ENCODE results near the gene CCDC38. TPM values are rescaled to one million over a fixed set of nuclear protein-coding genes. Genes with fewer than 3 reads are reported as not detected.

The CCDC38 gene
- polyA plus RNA-seq, 1 donor = 0.36 TPM

DNA sequence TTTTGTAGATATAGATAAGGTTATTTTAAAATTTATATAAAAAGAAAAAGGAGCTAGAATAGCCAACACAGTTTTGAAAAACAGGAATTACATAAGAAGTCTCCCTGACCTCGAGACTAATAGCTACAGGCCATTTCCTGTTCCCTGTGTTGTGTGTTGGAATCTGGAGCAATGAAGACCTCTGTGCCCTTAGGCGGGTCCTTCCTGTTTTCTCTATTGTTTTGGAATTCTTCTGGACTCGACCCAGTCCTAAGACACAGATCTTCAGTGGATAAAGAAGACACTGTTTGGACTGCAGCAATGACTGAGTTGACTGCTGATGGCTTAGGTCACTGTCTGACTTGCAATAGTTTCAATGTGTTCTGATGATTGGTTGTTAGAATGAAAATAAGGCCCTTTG lies 57.4 kb downstream of the CCDC38 start:
- Histone ChIP-seq H3K9me3 (ENCODE audit: control insufficient read depth, low read depth, low read length) (no peaks in the 10 kb centered on the region), H3K27me3 (ENCODE audit: control insufficient read depth, insufficient read depth, low read length) (no peaks in the 10 kb centered on the region), H3K27ac (ENCODE audit: low read length) (no peak overlapping the region), H3K4me1 (ENCODE audit: control insufficient read depth, insufficient read depth, low read length) (no peaks in the 10 kb centered on the region), H3K36me3 (ENCODE audit: control insufficient read depth, insufficient read depth, low read length) (no peaks in the 10 kb centered on the region), H3K4me3 (ENCODE audit: low read length) (no peak overlapping the region)
- no peak for DNase-seq
- 100% methylated on average over 1 of the region's 3 CpGs for WGBS (ENCODE audit: insufficient coverage, low lambda C conversion rate)

DNA sequence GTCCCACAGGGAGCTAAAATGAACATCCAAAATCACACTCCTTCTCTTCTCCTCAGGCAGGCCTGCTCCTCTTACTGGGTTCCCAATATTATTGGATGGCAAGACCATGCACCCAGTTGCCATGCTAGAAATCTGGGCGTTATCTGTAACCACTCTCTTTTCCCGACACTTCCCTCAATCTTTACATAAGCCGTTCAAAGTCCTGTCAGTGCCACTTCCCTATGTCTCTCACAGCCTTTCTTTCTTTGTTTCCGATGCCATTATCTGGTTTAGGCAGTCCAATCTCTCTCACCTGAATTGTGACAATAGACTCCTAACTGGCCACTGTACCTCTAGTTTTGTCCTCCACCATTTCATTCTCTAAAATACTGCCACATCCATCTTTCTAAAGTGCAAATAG lies 59.5 kb downstream of the CCDC38 start:
- WGBS (ENCODE audit: insufficient coverage, low lambda C conversion rate) = 26% methylated on average over 4 of the region's 4 CpGs
- H3K27ac ChIP-seq (ENCODE audit: low read length) = no peak overlapping the region
- H3K9me3 ChIP-seq (ENCODE audit: control insufficient read depth, low read depth, low read length) = no peaks in the 10 kb centered on the region
- H3K27me3 ChIP-seq (ENCODE audit: control insufficient read depth, insufficient read depth, low read length) = no peaks in the 10 kb centered on the region
- H3K4me1 ChIP-seq (ENCODE audit: control insufficient read depth, insufficient read depth, low read length) = no peaks in the 10 kb centered on the region
- DNase-seq = peak in 1 of 2 donors; percentile 41
- H3K4me3 ChIP-seq (ENCODE audit: low read length) = no peak overlapping the region
- H3K36me3 ChIP-seq (ENCODE audit: control insufficient read depth, insufficient read depth, low read length) = no peaks in the 10 kb centered on the region

DNA sequence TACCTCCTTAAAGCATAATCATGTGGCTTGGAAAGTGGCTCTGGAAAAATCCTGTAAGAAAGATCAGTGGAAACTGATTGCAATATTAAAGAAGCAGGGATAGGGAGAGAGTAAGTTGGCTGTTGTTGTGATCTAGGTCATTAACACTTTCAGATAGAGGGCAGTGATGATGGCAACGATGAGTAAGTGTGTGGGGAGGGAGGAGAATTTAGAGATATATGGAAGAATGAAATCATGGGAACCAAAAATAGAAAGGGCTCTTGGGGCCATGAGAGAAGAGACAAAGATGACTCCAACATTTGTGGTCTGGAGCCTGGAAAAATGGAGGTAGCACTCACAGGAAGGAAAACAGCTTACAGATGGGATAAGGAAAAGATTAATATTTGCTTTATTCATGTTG lies 60.3 kb downstream of the CCDC38 start:
- Histone ChIP-seq H3K9me3 (ENCODE audit: control insufficient read depth, low read depth, low read length) (no peaks in the 10 kb centered on the region), H3K27me3 (ENCODE audit: control insufficient read depth, insufficient read depth, low read length) (no peaks in the 10 kb centered on the region), H3K4me3 (ENCODE audit: low read length) (no peak overlapping the region), H3K36me3 (ENCODE audit: control insufficient read depth, insufficient read depth, low read length) (no peaks in the 10 kb centered on the region), H3K4me1 (ENCODE audit: control insufficient read depth, insufficient read depth, low read length) (no peaks in the 10 kb centered on the region), H3K27ac (ENCODE audit: low read length) (no peak overlapping the region)
- no peak for DNase-seq
- 83% methylated on average over 1 of the region's 1 CpG for WGBS (ENCODE audit: insufficient coverage, low lambda C conversion rate)

DNA sequence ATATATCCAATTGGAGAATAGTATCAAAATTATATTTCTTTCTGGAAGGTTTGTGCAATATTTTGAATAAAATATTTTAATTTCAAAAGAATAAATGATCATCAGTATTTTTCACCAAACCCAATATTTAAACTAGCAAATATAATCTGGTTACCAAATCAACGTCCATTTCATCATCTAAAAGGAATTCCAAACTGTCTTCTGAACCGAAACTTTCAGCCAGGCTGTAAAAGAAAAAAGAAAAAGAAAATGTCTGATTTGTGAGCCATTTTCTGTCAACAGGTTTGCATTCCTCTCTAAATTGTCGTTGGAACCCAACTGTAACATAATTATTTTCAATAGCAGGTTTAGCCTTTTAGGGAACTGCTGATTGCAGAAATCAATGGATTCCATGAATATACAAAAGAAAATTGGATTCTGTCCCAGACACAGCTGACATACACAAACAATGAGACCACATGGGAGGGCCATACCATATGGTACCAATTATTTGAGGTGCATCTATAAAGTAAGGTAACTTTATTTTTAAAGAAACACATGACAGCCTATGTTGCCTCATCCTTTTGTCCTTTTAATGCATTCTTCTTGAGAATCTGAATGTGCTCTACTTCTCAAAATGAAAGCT lies 61.0 kb downstream of the CCDC38 start:
- WGBS (ENCODE audit: insufficient coverage, low lambda C conversion rate) = 83% methylated on average over 2 of the region's 3 CpGs
- Histone ChIP-seq H3K36me3 (ENCODE audit: control insufficient read depth, insufficient read depth, low read length) (no peaks in the 10 kb centered on the region), H3K27me3 (ENCODE audit: control insufficient read depth, insufficient read depth, low read length) (no peaks in the 10 kb centered on the region), H3K9me3 (ENCODE audit: control insufficient read depth, low read depth, low read length) (no peaks in the 10 kb centered on the region), H3K4me3 (ENCODE audit: low read length) (no peak overlapping the region), H3K27ac (ENCODE audit: low read length) (no peak overlapping the region), H3K4me1 (ENCODE audit: control insufficient read depth, insufficient read depth, low read length) (no peaks in the 10 kb centered on the region)
- no peak for DNase-seq

DNA sequence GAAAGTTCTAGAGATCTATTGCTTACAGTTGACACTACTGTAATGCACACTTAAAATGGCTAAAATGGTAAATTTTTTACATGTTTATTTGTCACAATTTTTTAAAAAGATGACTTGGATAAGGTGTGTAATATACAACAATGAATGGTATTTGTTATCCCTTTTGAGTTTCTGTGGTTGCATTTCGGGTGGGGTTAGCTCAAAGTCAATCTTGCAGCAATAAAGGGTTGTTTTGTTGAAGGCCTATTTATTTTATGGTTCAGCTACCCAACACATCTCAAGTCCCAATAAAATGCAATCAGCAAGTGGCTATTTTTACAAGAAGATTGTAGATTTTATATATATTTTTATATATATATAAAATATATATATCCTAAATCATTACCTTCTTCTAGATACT lies 61.5 kb downstream of the CCDC38 start:
- no peaks in the 10 kb centered on the region for H3K9me3 ChIP-seq (ENCODE audit: control insufficient read depth, low read depth, low read length)
- DNase-seq = no peak
- no peaks in the 10 kb centered on the region for H3K36me3 ChIP-seq (ENCODE audit: control insufficient read depth, insufficient read depth, low read length)
- no CpG with 5 or more reads among the region's 1 CpG for WGBS (ENCODE audit: insufficient coverage, low lambda C conversion rate)
- no peak overlapping the region for H3K27ac ChIP-seq (ENCODE audit: low read length)
- no peaks in the 10 kb centered on the region for H3K4me1 ChIP-seq (ENCODE audit: control insufficient read depth, insufficient read depth, low read length)
- H3K4me3 ChIP-seq (ENCODE audit: low read length) = no peak overlapping the region
- no peaks in the 10 kb centered on the region for H3K27me3 ChIP-seq (ENCODE audit: control insufficient read depth, insufficient read depth, low read length)

DNA sequence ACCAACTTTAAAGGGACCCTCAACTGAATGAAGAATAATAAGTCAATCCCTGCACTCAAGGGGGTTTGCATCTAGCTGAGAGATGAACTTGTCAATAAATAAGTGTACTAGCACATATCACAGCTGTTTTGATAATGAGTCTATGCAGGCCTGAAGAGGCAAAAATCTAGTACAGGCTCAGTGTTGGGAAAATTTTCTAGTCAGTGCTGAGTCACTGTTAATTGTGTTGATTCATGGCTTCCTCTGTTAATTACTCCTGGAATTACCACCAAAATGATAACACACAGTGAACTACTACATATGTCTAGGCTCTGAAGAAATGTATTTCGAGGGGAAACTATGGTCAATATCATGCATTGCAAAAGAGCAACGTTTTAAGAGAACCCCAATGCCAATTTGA lies 64.8 kb downstream of the CCDC38 start:
- no peaks in the 10 kb centered on the region for H3K9me3 ChIP-seq (ENCODE audit: control insufficient read depth, low read depth, low read length)
- H3K4me3 ChIP-seq (ENCODE audit: low read length) = no peak overlapping the region
- H3K27me3 ChIP-seq (ENCODE audit: control insufficient read depth, insufficient read depth, low read length) = no peaks in the 10 kb centered on the region
- 100% methylated on average over 1 of the region's 2 CpGs for WGBS (ENCODE audit: insufficient coverage, low lambda C conversion rate)
- no peaks in the 10 kb centered on the region for H3K36me3 ChIP-seq (ENCODE audit: control insufficient read depth, insufficient read depth, low read length)
- H3K4me1 ChIP-seq (ENCODE audit: control insufficient read depth, insufficient read depth, low read length) = no peaks in the 10 kb centered on the region
- no peak overlapping the region for H3K27ac ChIP-seq (ENCODE audit: low read length)
- DNase-seq = no peak

DNA sequence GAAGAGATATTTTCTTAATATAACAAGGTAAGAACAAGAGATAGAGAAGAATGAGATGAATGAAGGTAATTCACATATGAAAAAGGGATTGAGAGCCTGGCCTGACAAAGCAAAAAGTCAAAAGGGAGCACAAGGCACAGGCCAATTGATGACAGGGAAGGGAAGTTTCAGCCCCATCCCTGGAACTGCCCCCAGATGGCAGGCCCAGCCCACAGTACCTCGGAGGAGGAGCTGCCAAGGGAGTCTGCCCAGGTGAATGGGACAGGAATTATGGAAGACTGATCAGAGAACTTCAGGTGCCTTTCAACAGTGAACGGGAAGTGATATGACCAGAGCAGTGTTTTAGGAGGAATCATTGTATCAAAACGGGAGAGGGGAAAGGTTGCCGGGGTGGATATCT lies 68.0 kb downstream of the CCDC38 start:
- WGBS (ENCODE audit: insufficient coverage, low lambda C conversion rate) = 60% methylated on average over 2 of the region's 4 CpGs
- H3K27ac ChIP-seq (ENCODE audit: low read length) = no peak overlapping the region

DNA sequence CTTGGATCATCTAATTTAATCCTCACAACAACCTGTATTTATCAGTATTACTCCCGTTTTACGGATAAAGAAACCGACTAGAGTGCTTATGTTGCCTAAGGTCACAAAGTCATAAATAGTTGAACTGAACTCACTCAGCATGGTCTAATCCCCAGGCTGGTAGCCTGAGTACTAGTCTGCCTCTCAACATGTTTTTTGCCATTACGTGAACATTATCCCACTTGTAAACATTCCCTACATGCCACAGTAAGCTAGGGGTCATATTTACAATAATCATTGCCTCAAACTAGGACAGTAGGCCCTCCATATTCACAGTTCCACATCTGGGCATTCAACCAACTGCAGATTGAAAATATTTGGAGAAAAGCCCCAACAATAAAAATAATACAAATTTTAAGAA lies 71.5 kb downstream of the CCDC38 start:
- peaks cover 5% of the 10 kb centered on the region for H3K36me3 ChIP-seq (ENCODE audit: control insufficient read depth, insufficient read depth, low read length)
- H3K9me3 ChIP-seq (ENCODE audit: control insufficient read depth, low read depth, low read length) = no peaks in the 10 kb centered on the region
- DNase-seq = no peak
- H3K4me1 ChIP-seq (ENCODE audit: control insufficient read depth, insufficient read depth, low read length) = no peaks in the 10 kb centered on the region
- H3K4me3 ChIP-seq (ENCODE audit: low read length) = no peak overlapping the region
- H3K27me3 ChIP-seq (ENCODE audit: control insufficient read depth, insufficient read depth, low read length) = no peaks in the 10 kb centered on the region
- H3K27ac ChIP-seq (ENCODE audit: low read length) = no peak overlapping the region
- whole genome bisulfite sequencing (ENCODE audit: insufficient coverage, low lambda C conversion rate) = 87% methylated on average over 4 of the region's 4 CpGs

More for the DNA sequence above, 68.0 kb downstream of the CCDC38 start:
- DNase-seq = no peak
- no peak overlapping the region for H3K4me3 ChIP-seq (ENCODE audit: low read length)
- H3K9me3 ChIP-seq (ENCODE audit: control insufficient read depth, low read depth, low read length) = no peaks in the 10 kb centered on the region
- H3K27me3 ChIP-seq (ENCODE audit: control insufficient read depth, insufficient read depth, low read length) = no peaks in the 10 kb centered on the region
- H3K36me3 ChIP-seq (ENCODE audit: control insufficient read depth, insufficient read depth, low read length) = no peaks in the 10 kb centered on the region
- H3K4me1 ChIP-seq (ENCODE audit: control insufficient read depth, insufficient read depth, low read length) = no peaks in the 10 kb centered on the region

DNA sequence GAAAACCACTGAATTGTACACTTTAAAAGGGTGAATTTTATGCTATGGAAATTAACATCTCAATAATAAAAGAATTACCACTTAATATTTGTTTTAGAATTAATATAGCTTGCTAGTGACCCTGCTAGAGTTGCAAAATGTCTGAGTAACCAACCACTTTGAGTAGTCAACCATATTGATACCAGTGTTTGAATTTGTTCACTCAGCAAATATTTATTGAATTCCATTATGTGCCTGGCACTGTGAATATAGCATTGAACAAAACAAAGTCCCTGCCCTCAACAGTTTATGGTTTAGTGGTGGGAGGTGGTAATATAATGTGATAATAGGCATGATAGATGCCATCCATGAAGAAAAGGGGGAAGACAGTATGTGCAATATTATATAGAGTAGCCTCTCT lies 79.1 kb downstream of the CCDC38 start:
- Histone ChIP-seq H3K9me3 (ENCODE audit: control insufficient read depth, low read depth, low read length) (no peaks in the 10 kb centered on the region), H3K36me3 (ENCODE audit: control insufficient read depth, insufficient read depth, low read length) (peaks cover 24% of the 10 kb centered on the region), H3K4me3 (ENCODE audit: low read length) (no peak overlapping the region), H3K27ac (ENCODE audit: low read length) (no peak overlapping the region), H3K27me3 (ENCODE audit: control insufficient read depth, insufficient read depth, low read length) (no peaks in the 10 kb centered on the region), H3K4me1 (ENCODE audit: control insufficient read depth, insufficient read depth, low read length) (peaks cover 4% of the 10 kb centered on the region)
- DNase-seq = no peak

DNA sequence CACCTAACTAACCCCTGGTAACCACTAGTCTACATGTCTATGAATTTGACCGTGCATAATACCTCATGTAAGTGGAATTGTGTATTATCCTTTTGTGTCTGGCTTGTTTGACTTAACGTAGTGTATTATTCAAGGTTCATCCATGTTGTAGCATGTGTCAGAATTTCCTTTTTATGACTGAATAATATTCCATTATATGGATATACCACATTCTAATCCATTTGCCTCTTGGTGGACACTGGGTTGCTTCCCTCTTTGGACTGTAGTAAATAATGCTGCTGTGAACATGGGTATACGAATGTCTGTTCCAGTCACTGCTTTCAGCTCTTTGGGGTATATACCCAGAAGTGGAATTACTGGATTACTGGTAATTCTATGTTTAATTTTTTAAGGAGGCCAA lies 80.4 kb downstream of the CCDC38 start:
- no peak overlapping the region for H3K27ac ChIP-seq (ENCODE audit: low read length)
- DNase-seq = no peak
- peaks cover 24% of the 10 kb centered on the region for H3K36me3 ChIP-seq (ENCODE audit: control insufficient read depth, insufficient read depth, low read length)
- no peaks in the 10 kb centered on the region for H3K9me3 ChIP-seq (ENCODE audit: control insufficient read depth, low read depth, low read length)
- peaks cover 6% of the 10 kb centered on the region for H3K27me3 ChIP-seq (ENCODE audit: control insufficient read depth, insufficient read depth, low read length)
- H3K4me3 ChIP-seq (ENCODE audit: low read length) = no peak overlapping the region
- 100% methylated on average over 1 of the region's 3 CpGs for WGBS (ENCODE audit: insufficient coverage, low lambda C conversion rate)
- H3K4me1 ChIP-seq (ENCODE audit: control insufficient read depth, insufficient read depth, low read length) = peaks cover 6% of the 10 kb centered on the region

Data from large intestine (tissue), 3 donors.